WTC11 (cell line): Measurements from ENCODE around the gene OR4E2. TPM values are rescaled to one million over a fixed set of nuclear protein-coding genes. Genes with fewer than 3 reads are reported as not detected.

Experiments
- ATAC-seq: fragments of 200-7000 bp; cut with Tn5 transposase; 2 replicates; pipeline ENCODE4 v1.10.0; 2021; ENCODE audit warnings: mild to moderate bottlenecking, moderate library complexity
- CTCF ChIA-PET: fragments of 300-600 bp; sonication (Branson Sonifier 250); formaldehyde crosslinking; loops from one replicate; lab custom pipeline; 2021; ENCODE audit warnings: antibody characterized with exemption; lab: Charles Lee
- POLR2A ChIA-PET: fragments of 350-600 bp; sonication (Branson Sonifier 250); formaldehyde crosslinking; loops from one replicate; lab custom pipeline; 2021; ENCODE audit warnings: antibody characterized with exemption; lab: Charles Lee
- DNase-seq: peaks from one replicate; pipeline ENCODE4 v3.0.0; 2021; ENCODE audit warnings: low spot score
- H3K27ac Mint-ChIP-seq: 2 replicates; pipeline ENCODE4 v1.8.0; 2021; ENCODE audit warnings: mixed read lengths
- H3K27me3 Mint-ChIP-seq: 2 replicates; pipeline ENCODE4 v1.8.0; 2021; ENCODE audit warnings: low read depth, mild to moderate bottlenecking, moderate library complexity, mixed read lengths
- H3K36me3 Mint-ChIP-seq: 2 replicates; pipeline ENCODE4 v1.8.0; 2021; ENCODE audit warnings: mixed read lengths
- H3K4me1 Mint-ChIP-seq: 2 replicates; pipeline ENCODE4 v1.8.0; 2022; ENCODE audit warnings: mixed read lengths
- H3K4me3 Mint-ChIP-seq: 2 replicates; pipeline ENCODE4 v1.8.0; 2021; ENCODE audit warnings: mild to moderate bottlenecking, moderate library complexity, mixed read lengths
- H3K9me3 Mint-ChIP-seq: 2 replicates; pipeline ENCODE4 v1.8.0; 2021; ENCODE audit warnings: mixed read lengths
- CREM ChIP-seq: sonication (generic); formaldehyde crosslinking; IDR thresholded peaks from 2 replicates; pipeline ENCODE4 v1.8.1; 2022; ENCODE audit warnings: mild to moderate bottlenecking, missing genetic modification reagents, moderate library complexity
- FOXJ3 ChIP-seq: sonication (generic); formaldehyde crosslinking; IDR thresholded peaks from 2 replicates; pipeline ENCODE4 v1.9.0; 2021; ENCODE audit warnings: missing genetic modification reagents, mild to moderate bottlenecking, borderline replicate concordance
- FOXK1 ChIP-seq: sonication (generic); formaldehyde crosslinking; IDR thresholded peaks from 2 replicates; pipeline ENCODE4 v1.8.0; 2022; ENCODE audit warnings: mild to moderate bottlenecking, moderate library complexity, missing genetic modification reagents
- JUN ChIP-seq: sonication (generic); formaldehyde crosslinking; IDR thresholded peaks from 2 replicates; pipeline ENCODE4 v1.8.0; 2023; ENCODE audit warnings: mild to moderate bottlenecking, missing genetic modification reagents
- MYBL2 ChIP-seq: sonication (generic); formaldehyde crosslinking; IDR thresholded peaks from 2 replicates; pipeline ENCODE4 v1.8.1; 2023; ENCODE audit warnings: mild to moderate bottlenecking, moderate library complexity, missing genetic modification reagents
- NFYB ChIP-seq: sonication (generic); formaldehyde crosslinking; conservative IDR thresholded peaks from 2 replicates; pipeline ENCODE4 v1.8.0; 2022; ENCODE audit warnings: low read depth, missing genetic modification reagents
- NR2C2 ChIP-seq: sonication (generic); formaldehyde crosslinking; IDR thresholded peaks from 2 replicates; pipeline ENCODE4 v1.8.0; 2022; ENCODE audit warnings: mild to moderate bottlenecking, missing genetic modification reagents
- TCF7 ChIP-seq: sonication (generic); formaldehyde crosslinking; IDR thresholded peaks from 2 replicates; pipeline ENCODE4 v1.8.0; 2022; ENCODE audit warnings: mild to moderate bottlenecking, low read depth, missing genetic modification reagents, moderate library complexity
- TEAD1 ChIP-seq: sonication (generic); formaldehyde crosslinking; IDR thresholded peaks from 2 replicates; pipeline ENCODE4 v1.8.0; 2022; ENCODE audit warnings: mild to moderate bottlenecking, missing genetic modification reagents
- ZNF219 ChIP-seq: sonication (generic); formaldehyde crosslinking; IDR thresholded peaks from 2 replicates; pipeline ENCODE4 v1.8.0; 2023; ENCODE audit warnings: missing genetic modification reagents, mild to moderate bottlenecking, borderline replicate concordance
- ZNF232 ChIP-seq: sonication (generic); formaldehyde crosslinking; IDR thresholded peaks from 2 replicates; pipeline ENCODE4 v1.8.0; 2022; ENCODE audit warnings: mild to moderate bottlenecking, missing genetic modification reagents
- ZNF263 ChIP-seq: sonication (generic); formaldehyde crosslinking; IDR thresholded peaks from 2 replicates; pipeline ENCODE4 v1.8.1; 2022; ENCODE audit warnings: low read depth, mild to moderate bottlenecking, moderate library complexity, missing genetic modification reagents
- ZNF317 ChIP-seq: sonication (generic); formaldehyde crosslinking; IDR thresholded peaks from 2 replicates; pipeline ENCODE4 v1.8.1; 2023; ENCODE audit warnings: low read depth, mild to moderate bottlenecking, moderate library complexity, missing genetic modification reagents, borderline replicate concordance
- ZNF396 ChIP-seq: fragments of 250-450 bp; sonication (Bioruptor Pico); IDR thresholded peaks from 2 replicates; pipeline ENCODE4 v1.8.0; 2021; ENCODE audit warnings: mild to moderate bottlenecking, moderate library complexity, borderline replicate concordance
- total RNA-seq: library from RNA; stranded (reverse); gene quantifications from 3 replicates; pipeline ENCODE4 v1.2.3, GENCODE V29; 2021
- TF ChIP-seq, protein P1 (sequence below): sonication (generic); formaldehyde crosslinking; conservative IDR thresholded peaks from 2 replicates; pipeline ENCODE4 v1.8.1; 2023; ENCODE audit warnings: mild to moderate bottlenecking, low read depth, missing genetic modification reagents, moderate library complexity
- TF ChIP-seq, protein P2 (sequence below): sonication (generic); formaldehyde crosslinking; IDR thresholded peaks from 2 replicates; pipeline ENCODE4 v1.8.0; 2022; ENCODE audit warnings: mild to moderate bottlenecking, missing genetic modification reagents
- TF ChIP-seq, protein P3 (sequence below): fragments of 250-450 bp; sonication (Bioruptor Pico); IDR thresholded peaks from 2 replicates; pipeline ENCODE4 v2.1.2; 2022; ENCODE audit warnings: mild to moderate bottlenecking, moderate library complexity
- TF ChIP-seq, protein P4 (sequence below): sonication (generic); formaldehyde crosslinking; IDR thresholded peaks from 2 replicates; pipeline ENCODE4 v1.8.1; 2022; ENCODE audit warnings: missing genetic modification reagents, borderline replicate concordance
- TF ChIP-seq, protein P5 (sequence below): sonication (generic); formaldehyde crosslinking; IDR thresholded peaks from 2 replicates; pipeline ENCODE4 v1.8.0; 2022; ENCODE audit warnings: mild to moderate bottlenecking, missing genetic modification reagents
- TF ChIP-seq, protein P6 (sequence below): fragments of 250-450 bp; sonication (Bioruptor Pico); IDR thresholded peaks from 2 replicates; pipeline ENCODE4 v1.9.0; 2021; ENCODE audit warnings: mild to moderate bottlenecking

OR4E2 gene
- total RNA-seq, 1 experiment from 2014 or later: not detected

DNA sequence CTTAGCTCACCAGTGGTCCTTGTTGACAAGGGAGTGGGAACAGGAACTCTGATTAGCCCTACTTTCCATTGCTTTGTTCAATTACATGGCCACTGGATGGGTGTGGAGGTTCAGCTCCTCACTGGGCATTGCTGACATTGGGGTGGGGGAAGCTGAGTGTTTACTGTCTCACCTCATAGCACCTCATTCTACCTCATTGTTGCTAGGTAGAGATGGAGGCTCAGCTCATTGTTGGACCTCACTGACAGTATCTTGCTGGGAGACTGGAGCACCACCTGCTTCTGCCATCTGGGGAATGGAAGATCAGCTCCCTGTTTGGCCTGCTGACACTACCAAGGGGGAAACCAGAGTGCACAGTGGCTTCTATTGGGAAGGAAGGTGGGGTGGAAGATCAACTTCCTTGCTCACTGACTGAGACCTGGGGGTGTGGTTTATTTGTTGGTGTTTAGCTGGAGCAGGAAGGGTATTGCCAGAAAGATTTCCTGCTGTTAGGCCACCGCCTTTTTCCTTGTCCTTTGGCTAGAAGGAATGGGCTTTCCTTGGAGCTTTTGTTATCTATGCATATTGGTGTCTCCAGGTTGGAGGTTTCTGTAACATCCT, 1.3 kb upstream of the OR4E2 start (continued):
- TF ChIP-seq, protein P1, sequence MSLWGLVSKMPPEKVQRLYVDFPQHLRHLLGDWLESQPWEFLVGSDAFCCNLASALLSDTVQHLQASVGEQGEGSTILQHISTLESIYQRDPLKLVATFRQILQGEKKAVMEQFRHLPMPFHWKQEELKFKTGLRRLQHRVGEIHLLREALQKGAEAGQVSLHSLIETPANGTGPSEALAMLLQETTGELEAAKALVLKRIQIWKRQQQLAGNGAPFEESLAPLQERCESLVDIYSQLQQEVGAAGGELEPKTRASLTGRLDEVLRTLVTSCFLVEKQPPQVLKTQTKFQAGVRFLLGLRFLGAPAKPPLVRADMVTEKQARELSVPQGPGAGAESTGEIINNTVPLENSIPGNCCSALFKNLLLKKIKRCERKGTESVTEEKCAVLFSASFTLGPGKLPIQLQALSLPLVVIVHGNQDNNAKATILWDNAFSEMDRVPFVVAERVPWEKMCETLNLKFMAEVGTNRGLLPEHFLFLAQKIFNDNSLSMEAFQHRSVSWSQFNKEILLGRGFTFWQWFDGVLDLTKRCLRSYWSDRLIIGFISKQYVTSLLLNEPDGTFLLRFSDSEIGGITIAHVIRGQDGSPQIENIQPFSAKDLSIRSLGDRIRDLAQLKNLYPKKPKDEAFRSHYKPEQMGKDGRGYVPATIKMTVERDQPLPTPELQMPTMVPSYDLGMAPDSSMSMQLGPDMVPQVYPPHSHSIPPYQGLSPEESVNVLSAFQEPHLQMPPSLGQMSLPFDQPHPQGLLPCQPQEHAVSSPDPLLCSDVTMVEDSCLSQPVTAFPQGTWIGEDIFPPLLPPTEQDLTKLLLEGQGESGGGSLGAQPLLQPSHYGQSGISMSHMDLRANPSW (CRISPR knock-in tag): no peak
- TF ChIP-seq CREM: no peak
- TF ChIP-seq ZNF263 (CRISPR knock-in tag): no peak
- no peak for TF ChIP-seq ZNF232
- TF ChIP-seq NR2C2 (CRISPR knock-in tag): no peak
- TF ChIP-seq, protein P2, sequence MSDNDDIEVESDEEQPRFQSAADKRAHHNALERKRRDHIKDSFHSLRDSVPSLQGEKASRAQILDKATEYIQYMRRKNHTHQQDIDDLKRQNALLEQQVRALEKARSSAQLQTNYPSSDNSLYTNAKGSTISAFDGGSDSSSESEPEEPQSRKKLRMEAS (CRISPR knock-in tag): no peak
- no peak for TF ChIP-seq MYBL2 (CRISPR knock-in tag)
- TF ChIP-seq ZNF317 (CRISPR knock-in tag): no peak
- TF ChIP-seq JUN (CRISPR knock-in tag): no peak
- TF ChIP-seq ZNF396 (CRISPR knock-in tag): no peak
- TF ChIP-seq, protein P3, sequence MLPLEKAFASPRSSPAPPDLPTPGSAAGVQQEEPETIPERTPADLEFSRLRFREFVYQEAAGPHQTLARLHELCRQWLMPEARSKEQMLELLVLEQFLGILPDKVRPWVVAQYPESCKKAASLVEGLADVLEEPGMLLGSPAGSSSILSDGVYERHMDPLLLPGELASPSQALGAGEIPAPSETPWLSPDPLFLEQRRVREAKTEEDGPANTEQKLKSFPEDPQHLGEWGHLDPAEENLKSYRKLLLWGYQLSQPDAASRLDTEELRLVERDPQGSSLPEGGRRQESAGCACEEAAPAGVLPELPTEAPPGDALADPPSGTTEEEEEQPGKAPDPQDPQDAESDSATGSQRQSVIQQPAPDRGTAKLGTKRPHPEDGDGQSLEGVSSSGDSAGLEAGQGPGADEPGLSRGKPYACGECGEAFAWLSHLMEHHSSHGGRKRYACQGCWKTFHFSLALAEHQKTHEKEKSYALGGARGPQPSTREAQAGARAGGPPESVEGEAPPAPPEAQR: no peak
- TF ChIP-seq, all 79 proteins: peak for 0

DNA sequence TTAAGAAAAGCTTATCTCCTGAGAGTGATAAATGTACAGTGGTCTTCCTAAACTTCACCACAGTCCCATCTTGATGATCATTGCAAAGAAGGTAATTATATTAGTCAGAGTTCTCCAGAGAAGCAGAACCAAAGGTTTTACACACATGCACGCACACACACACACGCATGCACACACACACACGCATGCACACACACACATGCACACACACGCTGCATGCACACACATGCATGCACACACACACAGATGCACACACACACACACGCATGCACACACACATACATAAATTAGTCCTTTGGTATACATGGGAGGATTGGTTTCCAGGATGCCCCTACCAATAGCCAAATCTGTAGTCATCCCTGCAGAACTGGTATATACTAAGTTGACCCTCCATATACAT, 580 bp downstream of the OR4E2 start:
- no peak overlapping the region for H3K27ac Mint-ChIP-seq
- CTCF ChIA-PET: no interaction called here

DNA sequence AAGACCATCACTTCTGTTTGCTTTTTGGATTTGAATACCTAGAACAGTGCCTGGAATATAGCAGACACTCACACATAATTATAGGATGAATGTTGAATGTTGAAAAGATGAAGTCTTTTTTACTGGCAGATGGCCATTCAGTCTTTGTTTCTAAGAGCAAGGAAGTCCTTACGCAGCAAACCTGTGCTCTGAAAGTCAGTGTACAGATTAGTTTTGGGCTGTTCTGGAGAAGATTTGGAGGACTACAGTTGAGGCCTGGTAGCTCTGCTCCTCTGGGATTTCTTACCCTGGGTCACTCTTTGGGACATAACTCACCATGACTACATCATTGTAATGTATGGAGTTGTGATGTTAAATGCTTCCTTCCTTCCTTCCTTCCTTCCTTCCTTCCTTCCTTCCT, 3.3 kb downstream of the OR4E2 start:
- H3K27me3 Mint-ChIP-seq: no peaks in the 10 kb centered on the region; the same call in 1 of the 2 replicates
- peaks cover 2% of the 10 kb centered on the region; the same call in 1 of the 2 replicates for H3K9me3 Mint-ChIP-seq
- DNase-seq (no peak), ATAC-seq (no peak)
- peaks cover 9% of the 10 kb centered on the region; the same call in 1 of the 2 replicates for H3K4me1 Mint-ChIP-seq
- ChIA-PET POLR2A (interaction anchor here (0.7 kb wide), 1 partner anchor 345 kb away, joined by 7 read pairs; no protein-coding TSS in a partner anchor), CTCF (interaction anchor here (1.0 kb wide), 1 partner anchor 67 kb away, joined by 5 read pairs; no protein-coding TSS in a partner anchor)
- H3K27ac Mint-ChIP-seq: no peak overlapping the region
- TF ChIP-seq FOXK1 (CRISPR knock-in tag) (no peak), ZNF232 (no peak)
- TF ChIP-seq, protein P4, sequence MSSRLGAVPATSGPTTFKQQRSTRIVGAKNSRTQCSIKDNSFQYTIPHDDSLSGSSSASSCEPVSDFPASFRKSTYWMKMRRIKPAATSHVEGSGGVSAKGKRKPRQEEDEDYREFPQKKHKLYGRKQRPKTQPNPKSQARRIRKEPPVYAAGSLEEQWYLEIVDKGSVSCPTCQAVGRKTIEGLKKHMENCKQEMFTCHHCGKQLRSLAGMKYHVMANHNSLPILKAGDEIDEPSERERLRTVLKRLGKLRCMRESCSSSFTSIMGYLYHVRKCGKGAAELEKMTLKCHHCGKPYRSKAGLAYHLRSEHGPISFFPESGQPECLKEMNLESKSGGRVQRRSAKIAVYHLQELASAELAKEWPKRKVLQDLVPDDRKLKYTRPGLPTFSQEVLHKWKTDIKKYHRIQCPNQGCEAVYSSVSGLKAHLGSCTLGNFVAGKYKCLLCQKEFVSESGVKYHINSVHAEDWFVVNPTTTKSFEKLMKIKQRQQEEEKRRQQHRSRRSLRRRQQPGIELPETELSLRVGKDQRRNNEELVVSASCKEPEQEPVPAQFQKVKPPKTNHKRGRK (CRISPR knock-in tag): 0 out of 2 replicates have a peak, but pooled peaks have one; percentile 44
- H3K4me3 Mint-ChIP-seq: no peak overlapping the region
- H3K36me3 Mint-ChIP-seq: no peaks in the 10 kb centered on the region

More for the DNA sequence above, 580 bp downstream of the OR4E2 start:
- TF ChIP-seq MYBL2 (CRISPR knock-in tag) (no peak), TEAD1 (no peak), TCF7 (CRISPR knock-in tag) (no peak), NFYB (CRISPR knock-in tag) (no peak), ZNF219 (no peak), FOXJ3 (CRISPR knock-in tag) (no peak)
- TF ChIP-seq, protein P5, sequence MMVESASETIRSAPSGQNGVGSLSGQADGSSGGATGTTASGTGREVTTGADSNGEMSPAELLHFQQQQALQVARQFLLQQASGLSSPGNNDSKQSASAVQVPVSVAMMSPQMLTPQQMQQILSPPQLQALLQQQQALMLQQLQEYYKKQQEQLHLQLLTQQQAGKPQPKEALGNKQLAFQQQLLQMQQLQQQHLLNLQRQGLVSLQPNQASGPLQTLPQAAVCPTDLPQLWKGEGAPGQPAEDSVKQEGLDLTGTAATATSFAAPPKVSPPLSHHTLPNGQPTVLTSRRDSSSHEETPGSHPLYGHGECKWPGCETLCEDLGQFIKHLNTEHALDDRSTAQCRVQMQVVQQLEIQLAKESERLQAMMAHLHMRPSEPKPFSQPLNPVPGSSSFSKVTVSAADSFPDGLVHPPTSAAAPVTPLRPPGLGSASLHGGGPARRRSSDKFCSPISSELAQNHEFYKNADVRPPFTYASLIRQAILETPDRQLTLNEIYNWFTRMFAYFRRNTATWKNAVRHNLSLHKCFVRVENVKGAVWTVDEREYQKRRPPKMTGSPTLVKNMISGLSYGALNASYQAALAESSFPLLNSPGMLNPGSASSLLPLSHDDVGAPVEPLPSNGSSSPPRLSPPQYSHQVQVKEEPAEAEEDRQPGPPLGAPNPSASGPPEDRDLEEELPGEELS (CRISPR knock-in tag): no peak
- TF ChIP-seq, protein P6, sequence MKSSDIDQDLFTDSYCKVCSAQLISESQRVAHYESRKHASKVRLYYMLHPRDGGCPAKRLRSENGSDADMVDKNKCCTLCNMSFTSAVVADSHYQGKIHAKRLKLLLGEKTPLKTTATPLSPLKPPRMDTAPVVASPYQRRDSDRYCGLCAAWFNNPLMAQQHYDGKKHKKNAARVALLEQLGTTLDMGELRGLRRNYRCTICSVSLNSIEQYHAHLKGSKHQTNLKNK (CRISPR knock-in tag): no peak
- Mint-ChIP-seq H3K4me1 (peaks cover 11% of the 10 kb centered on the region; the same call in 1 of the 2 replicates), H3K36me3 (no peaks in the 10 kb centered on the region), H3K4me3 (no peak overlapping the region), H3K9me3 (peaks cover 5% of the 10 kb centered on the region; the same call in 1 of the 2 replicates), H3K27me3 (no peaks in the 10 kb centered on the region; the same call in 1 of the 2 replicates)
- POLR2A ChIA-PET: no interaction called here
- no peak for ATAC-seq
- no peak for DNase-seq
